ENCODE results near the gene MRAS.

- TF ChIP-seq, protein P1, sequence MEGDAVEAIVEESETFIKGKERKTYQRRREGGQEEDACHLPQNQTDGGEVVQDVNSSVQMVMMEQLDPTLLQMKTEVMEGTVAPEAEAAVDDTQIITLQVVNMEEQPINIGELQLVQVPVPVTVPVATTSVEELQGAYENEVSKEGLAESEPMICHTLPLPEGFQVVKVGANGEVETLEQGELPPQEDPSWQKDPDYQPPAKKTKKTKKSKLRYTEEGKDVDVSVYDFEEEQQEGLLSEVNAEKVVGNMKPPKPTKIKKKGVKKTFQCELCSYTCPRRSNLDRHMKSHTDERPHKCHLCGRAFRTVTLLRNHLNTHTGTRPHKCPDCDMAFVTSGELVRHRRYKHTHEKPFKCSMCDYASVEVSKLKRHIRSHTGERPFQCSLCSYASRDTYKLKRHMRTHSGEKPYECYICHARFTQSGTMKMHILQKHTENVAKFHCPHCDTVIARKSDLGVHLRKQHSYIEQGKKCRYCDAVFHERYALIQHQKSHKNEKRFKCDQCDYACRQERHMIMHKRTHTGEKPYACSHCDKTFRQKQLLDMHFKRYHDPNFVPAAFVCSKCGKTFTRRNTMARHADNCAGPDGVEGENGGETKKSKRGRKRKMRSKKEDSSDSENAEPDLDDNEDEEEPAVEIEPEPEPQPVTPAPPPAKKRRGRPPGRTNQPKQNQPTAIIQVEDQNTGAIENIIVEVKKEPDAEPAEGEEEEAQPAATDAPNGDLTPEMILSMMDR (conservative IDR thresholded peaks at IDR 0.05; ENCODE audit: low read depth, low read length), result no peak
- no peak for TF ChIP-seq EZH2 (IDR thresholded peaks at IDR 0.05; ENCODE audit: borderline replicate concordance, low read depth, low read length, poor library complexity, severe bottlenecking)
These were observed 7.9 kb upstream of the MRAS start for GRCh38 chr3:138340511-138340910.

All from A673 (cell line).